HepG2 (cell line): ENCODE data around the gene AKAP8L. TPM values are rescaled to one million over a fixed set of nuclear protein-coding genes. Genes with fewer than 3 reads are reported as not detected.

Experiments used
- CREB1 ChIP-seq, 2 experiments: fragments of 450-650 bp in 1 of 2; IDR thresholded peaks; 2 replicates each; pipeline ENCODE4 v1.6.1; 2016 to 2017; ENCODE audit warnings: control low read depth in 1 of 2, mild to moderate bottlenecking in 1 of 2, missing compliant biosample characterization in 1 of 2, missing genetic modification characterization in 1 of 2
- EEA1 ChIP-seq: sonication (generic); formaldehyde crosslinking; IDR thresholded peaks from 2 replicates; pipeline ENCODE4 v1.5.1; 2020; ENCODE audit warnings: mild to moderate bottlenecking, missing genetic modification reagents, borderline replicate concordance
- ERF ChIP-seq: IDR thresholded peaks from 2 replicates; pipeline ENCODE4 v1.6.1; 2018; ENCODE audit warnings: missing biosample characterization, missing genetic modification reagents
- FLYWCH1 ChIP-seq: sonication (generic); formaldehyde crosslinking; IDR thresholded peaks from 2 replicates; pipeline ENCODE4 v1.8.1; 2023; ENCODE audit warnings: mild to moderate bottlenecking, missing genetic modification reagents
- HCFC1 ChIP-seq: fragments of 150-350 bp; IDR thresholded peaks from 2 replicates; pipeline ENCODE4 v1.6.1; 2014; ENCODE audit warnings: low read depth, low read length
- MED1 ChIP-seq: sonication (generic); formaldehyde crosslinking; IDR thresholded peaks from 2 replicates; pipeline ENCODE4 v1.4.0; 2020; ENCODE audit warnings: missing genetic modification reagents
- NFE2 ChIP-seq: sonication (generic); formaldehyde crosslinking; IDR thresholded peaks from 2 replicates; pipeline ENCODE4 v1.4.0; 2020; ENCODE audit warnings: missing genetic modification reagents
- RBM22 ChIP-seq: fragments of 200-400 bp; formaldehyde crosslinking; optimal IDR thresholded peaks from 2 replicates; pipeline ENCODE3; 2017; ENCODE audit warnings: mild to moderate bottlenecking, low read length, moderate library complexity
- RXRB ChIP-seq: IDR thresholded peaks from 2 replicates; pipeline ENCODE4 v1.6.1; 2016; ENCODE audit warnings: borderline replicate concordance, missing genetic modification reagents, missing compliant biosample characterization
- SP2 ChIP-seq: sonication (generic); formaldehyde crosslinking; IDR thresholded peaks from 2 replicates; pipeline ENCODE4 v1.5.1; 2020; ENCODE audit warnings: mild to moderate bottlenecking, missing genetic modification reagents
- SRY ChIP-seq: sonication (generic); formaldehyde crosslinking; IDR thresholded peaks from 2 replicates; pipeline ENCODE4 v1.8.0; 2022; ENCODE audit warnings: mild to moderate bottlenecking, missing genetic modification reagents
- TMF1 ChIP-seq: sonication (generic); formaldehyde crosslinking; IDR thresholded peaks from 2 replicates; pipeline ENCODE4 v1.8.1; 2022; ENCODE audit warnings: low read depth, missing genetic modification reagents
- YEATS4 ChIP-seq: sonication (generic); formaldehyde crosslinking; IDR thresholded peaks from 2 replicates; pipeline ENCODE4 v1.4.0; 2020; ENCODE audit warnings: missing genetic modification reagents, borderline replicate concordance
- ZMAT3 ChIP-seq: sonication (generic); formaldehyde crosslinking; conservative IDR thresholded peaks from 2 replicates; pipeline ENCODE4 v1.7.0; 2021; ENCODE audit warnings: missing genetic modification reagents
- ZNF232 ChIP-seq: sonication (generic); formaldehyde crosslinking; IDR thresholded peaks from 2 replicates; pipeline ENCODE4 v1.4.0; 2020; ENCODE audit warnings: missing genetic modification reagents, borderline replicate concordance
- ZNF879 ChIP-seq: sonication (generic); formaldehyde crosslinking; IDR thresholded peaks from 2 replicates; pipeline ENCODE4 v1.8.1; 2023; ENCODE audit warnings: missing genetic modification reagents
- ZSCAN31 ChIP-seq: sonication (generic); formaldehyde crosslinking; IDR thresholded peaks from 2 replicates; pipeline ENCODE4 v1.5.0; 2020; ENCODE audit warnings: low read depth, mild to moderate bottlenecking, missing genetic modification reagents
- polyA plus RNA-seq, 8 experiments: library from polyadenylated mRNA; depleted of rRNA in 3 of 8; stranded (reverse) in 7 of 8; unstranded in 1 of 8; fragments of >200 nt; fragmentation: Illumina TruSeq in 4 of 8; extraction: Trizol in 4 of 8; gene quantifications; 2 replicates each; pipeline versions ENCODE4 v1.2.1 to v1.2.3, GENCODE V29; 2011 to 2016; ENCODE audit warnings: low read depth in 4 of 8, missing spikeins in 1 of 8, mixed read lengths in 1 of 8; ENCODE audit not compliant: insufficient read depth in 1 of 8
- total RNA-seq, 5 experiments: library from RNA; depleted of rRNA; stranded (reverse); fragments of >200 nt; fragmentation: Illumina TruSeq; extraction: Trizol; gene quantifications; 2 replicates each; pipeline ENCODE4 v1.2.3, GENCODE V29; 2016; ENCODE audit warnings: low read depth in 1 of 5
- TF ChIP-seq, protein P1 (sequence below): sonication (generic); formaldehyde crosslinking; IDR thresholded peaks from 2 replicates; pipeline ENCODE4 v1.4.0; 2020; ENCODE audit warnings: missing genetic modification reagents
- TF ChIP-seq, protein P2 (sequence below): sonication (generic); formaldehyde crosslinking; IDR thresholded peaks from 2 replicates; pipeline ENCODE4 v1.4.0; 2020; ENCODE audit warnings: missing genetic modification reagents
- TF ChIP-seq, protein P3 (sequence below): sonication (generic); formaldehyde crosslinking; IDR thresholded peaks from 2 replicates; pipeline ENCODE4 v1.4.0; 2020; ENCODE audit warnings: missing genetic modification reagents, borderline replicate concordance

Gene AKAP8L
- total and polyA plus RNA-seq, 2 of the 13 experiments (the other 11 are each of a cell fraction or from before 2014, with no cell fraction given), result 48.2 to 49.6 TPM

DNA sequence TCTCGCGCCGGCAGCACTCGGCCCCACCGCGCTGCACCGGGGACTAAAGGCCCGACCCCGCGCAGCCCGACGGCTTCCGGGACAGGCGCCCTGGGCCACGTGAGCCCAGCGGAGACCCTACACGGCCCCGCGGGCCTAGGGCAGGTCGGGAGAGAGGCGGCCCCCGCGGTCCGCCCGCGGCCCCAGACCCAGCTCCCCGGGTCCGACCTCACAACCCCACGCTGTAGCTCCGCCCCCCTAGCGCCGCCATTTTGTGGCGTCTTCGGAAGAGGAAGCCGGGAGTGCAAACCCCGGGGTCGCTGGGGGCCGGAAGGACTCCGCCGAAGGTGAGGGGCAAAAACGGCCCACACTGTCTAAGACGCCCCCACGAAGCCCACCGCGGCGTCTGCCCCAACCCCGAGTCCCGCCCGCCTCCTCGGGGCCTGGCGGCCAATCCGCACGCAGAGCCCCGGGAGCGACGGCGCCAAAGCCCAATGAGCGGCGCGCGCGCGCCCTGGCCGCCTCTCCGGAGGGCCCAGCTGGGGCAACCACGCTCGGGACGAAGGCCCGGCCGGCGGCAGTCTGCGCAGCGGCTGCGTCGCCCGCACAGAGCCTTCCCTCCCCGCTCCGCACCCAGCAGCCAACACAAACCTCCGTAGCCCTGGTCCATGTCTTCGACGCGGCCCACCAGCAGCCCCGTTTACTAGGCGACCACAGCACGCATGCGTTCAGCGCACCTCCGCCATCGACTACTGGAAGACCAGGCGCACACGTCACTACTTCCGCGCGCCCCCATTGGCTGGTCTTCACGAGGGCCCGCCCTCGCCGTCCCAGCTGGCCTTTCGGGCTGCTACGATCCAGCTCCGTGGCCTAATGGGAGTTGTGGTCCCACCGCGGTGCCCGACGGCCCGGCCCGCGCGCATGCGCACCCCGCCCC lies 39.4 kb downstream of the AKAP8L start, which contains the start of gene AKAP8 (continued):
- TF ChIP-seq ZNF879 (CRISPR knock-in tag) (peak; percentile 69; the same call in 1 of the 2 replicates), MED1 (CRISPR knock-in tag) (peak; percentile 43), EEA1 (CRISPR knock-in tag) (peak; percentile 55; the same call in 1 of the 2 replicates), ZSCAN31 (CRISPR knock-in tag) (peak; percentile 68; the same call in 1 of the 2 replicates), SRY (CRISPR knock-in tag) (peak; percentile 86), ZMAT3 (peak; percentile 71; the same call in 1 of the 2 replicates), SP2 (CRISPR knock-in tag) (peak; percentile 94), CREB1 (IDR thresholded peaks at IDR 0.05) (peak; percentile 93), CREB1 (CRISPR knock-in tag; IDR thresholded peaks at IDR 0.05) (peak; percentile 94), ZNF232 (CRISPR knock-in tag) (peak; percentile 35; the same call in 1 of the 2 replicates), RXRB (CRISPR knock-in tag) (peak; percentile 42; the same call in 1 of the 2 replicates), YEATS4 (CRISPR knock-in tag) (peak; percentile 84; the same call in 1 of the 2 replicates), TMF1 (CRISPR knock-in tag) (no peak), NFE2 (CRISPR knock-in tag) (no peak), ERF (CRISPR knock-in tag) (peak; percentile 81), RBM22 (peak; percentile 99), FLYWCH1 (CRISPR knock-in tag) (no peak), HCFC1 (peak; percentile 82)
- TF ChIP-seq, protein P1, sequence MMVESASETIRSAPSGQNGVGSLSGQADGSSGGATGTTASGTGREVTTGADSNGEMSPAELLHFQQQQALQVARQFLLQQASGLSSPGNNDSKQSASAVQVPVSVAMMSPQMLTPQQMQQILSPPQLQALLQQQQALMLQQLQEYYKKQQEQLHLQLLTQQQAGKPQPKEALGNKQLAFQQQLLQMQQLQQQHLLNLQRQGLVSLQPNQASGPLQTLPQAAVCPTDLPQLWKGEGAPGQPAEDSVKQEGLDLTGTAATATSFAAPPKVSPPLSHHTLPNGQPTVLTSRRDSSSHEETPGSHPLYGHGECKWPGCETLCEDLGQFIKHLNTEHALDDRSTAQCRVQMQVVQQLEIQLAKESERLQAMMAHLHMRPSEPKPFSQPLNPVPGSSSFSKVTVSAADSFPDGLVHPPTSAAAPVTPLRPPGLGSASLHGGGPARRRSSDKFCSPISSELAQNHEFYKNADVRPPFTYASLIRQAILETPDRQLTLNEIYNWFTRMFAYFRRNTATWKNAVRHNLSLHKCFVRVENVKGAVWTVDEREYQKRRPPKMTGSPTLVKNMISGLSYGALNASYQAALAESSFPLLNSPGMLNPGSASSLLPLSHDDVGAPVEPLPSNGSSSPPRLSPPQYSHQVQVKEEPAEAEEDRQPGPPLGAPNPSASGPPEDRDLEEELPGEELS (CRISPR knock-in tag), result 0 out of 2 replicates have a peak, but pooled peaks have one; percentile 22
- TF ChIP-seq, protein P2, sequence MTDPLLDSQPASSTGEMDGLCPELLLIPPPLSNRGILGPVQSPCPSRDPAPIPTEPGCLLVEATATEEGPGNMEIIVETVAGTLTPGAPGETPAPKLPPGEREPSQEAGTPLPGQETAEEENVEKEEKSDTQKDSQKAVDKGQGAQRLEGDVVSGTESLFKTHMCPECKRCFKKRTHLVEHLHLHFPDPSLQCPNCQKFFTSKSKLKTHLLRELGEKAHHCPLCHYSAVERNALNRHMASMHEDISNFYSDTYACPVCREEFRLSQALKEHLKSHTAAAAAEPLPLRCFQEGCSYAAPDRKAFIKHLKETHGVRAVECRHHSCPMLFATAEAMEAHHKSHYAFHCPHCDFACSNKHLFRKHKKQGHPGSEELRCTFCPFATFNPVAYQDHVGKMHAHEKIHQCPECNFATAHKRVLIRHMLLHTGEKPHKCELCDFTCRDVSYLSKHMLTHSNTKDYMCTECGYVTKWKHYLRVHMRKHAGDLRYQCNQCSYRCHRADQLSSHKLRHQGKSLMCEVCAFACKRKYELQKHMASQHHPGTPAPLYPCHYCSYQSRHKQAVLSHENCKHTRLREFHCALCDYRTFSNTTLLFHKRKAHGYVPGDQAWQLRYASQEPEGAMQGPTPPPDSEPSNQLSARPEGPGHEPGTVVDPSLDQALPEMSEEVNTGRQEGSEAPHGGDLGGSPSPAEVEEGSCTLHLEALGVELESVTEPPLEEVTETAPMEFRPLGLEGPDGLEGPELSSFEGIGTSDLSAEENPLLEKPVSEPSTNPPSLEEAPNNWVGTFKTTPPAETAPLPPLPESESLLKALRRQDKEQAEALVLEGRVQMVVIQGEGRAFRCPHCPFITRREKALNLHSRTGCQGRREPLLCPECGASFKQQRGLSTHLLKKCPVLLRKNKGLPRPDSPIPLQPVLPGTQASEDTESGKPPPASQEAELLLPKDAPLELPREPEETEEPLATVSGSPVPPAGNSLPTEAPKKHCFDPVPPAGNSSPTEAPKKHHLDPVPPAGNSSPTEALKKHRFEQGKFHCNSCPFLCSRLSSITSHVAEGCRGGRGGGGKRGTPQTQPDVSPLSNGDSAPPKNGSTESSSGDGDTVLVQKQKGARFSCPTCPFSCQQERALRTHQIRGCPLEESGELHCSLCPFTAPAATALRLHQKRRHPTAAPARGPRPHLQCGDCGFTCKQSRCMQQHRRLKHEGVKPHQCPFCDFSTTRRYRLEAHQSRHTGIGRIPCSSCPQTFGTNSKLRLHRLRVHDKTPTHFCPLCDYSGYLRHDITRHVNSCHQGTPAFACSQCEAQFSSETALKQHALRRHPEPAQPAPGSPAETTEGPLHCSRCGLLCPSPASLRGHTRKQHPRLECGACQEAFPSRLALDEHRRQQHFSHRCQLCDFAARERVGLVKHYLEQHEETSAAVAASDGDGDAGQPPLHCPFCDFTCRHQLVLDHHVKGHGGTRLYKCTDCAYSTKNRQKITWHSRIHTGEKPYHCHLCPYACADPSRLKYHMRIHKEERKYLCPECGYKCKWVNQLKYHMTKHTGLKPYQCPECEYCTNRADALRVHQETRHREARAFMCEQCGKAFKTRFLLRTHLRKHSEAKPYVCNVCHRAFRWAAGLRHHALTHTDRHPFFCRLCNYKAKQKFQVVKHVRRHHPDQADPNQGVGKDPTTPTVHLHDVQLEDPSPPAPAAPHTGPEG (CRISPR knock-in tag), result peak; percentile 73; the same call in 1 of the 2 replicates
- TF ChIP-seq, protein P3, sequence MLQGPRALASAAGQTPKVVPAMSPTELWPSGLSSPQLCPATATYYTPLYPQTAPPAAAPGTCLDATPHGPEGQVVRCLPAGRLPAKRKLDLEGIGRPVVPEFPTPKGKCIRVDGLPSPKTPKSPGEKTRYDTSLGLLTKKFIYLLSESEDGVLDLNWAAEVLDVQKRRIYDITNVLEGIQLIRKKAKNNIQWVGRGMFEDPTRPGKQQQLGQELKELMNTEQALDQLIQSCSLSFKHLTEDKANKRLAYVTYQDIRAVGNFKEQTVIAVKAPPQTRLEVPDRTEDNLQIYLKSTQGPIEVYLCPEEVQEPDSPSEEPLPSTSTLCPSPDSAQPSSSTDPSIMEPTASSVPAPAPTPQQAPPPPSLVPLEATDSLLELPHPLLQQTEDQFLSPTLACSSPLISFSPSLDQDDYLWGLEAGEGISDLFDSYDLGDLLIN (CRISPR knock-in tag), result 0 out of 2 replicates have a peak, but pooled peaks have one; percentile 21
